SH-SY5Y (cell line): ENCODE data around the gene MRPS11.

Experiments used
- GATA2 ChIP-seq: IDR thresholded peaks from 2 replicates; pipeline ENCODE4 v1.6.1; 2011; ENCODE audit warnings: mild to moderate bottlenecking, low read depth, low read length
- GATA3 ChIP-seq: IDR thresholded peaks from 2 replicates; pipeline ENCODE4 v1.6.1; 2011; ENCODE audit warnings: low read depth, mild to moderate bottlenecking, low read length, moderate library complexity

DNA sequence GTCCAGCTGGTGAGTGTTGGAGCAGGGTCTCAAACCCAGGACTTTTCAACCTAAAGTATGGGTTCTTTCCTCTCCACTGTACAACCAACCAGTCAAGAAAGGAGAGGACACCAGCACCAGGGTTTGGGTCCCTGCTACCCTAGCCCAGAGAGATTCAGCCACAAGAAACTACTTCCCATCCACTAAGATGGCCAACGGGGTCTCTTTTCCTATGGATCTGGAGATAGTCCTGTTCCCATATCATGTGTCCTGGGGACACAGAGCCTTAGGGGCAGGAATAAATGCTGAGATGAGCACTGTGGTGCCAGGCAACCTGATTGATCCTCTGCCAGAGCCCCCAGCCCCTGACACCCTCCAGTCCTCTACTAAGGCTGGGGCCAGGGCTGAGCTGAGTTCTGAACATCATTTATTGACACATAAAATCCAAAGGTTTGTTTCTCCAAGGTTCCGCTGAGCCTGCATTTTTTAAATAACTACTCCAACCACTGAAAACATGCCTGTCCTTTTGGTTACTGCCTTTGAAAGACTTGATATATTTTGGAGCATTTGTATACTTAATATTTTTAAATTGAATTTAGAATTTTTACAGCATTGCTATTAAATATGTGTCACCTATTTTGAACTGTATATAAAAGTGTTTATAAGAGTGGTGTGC lies 26.3 kb upstream of the MRPS11 start:
- TF ChIP-seq GATA3 (no peak), GATA2 (no peak)
